Measurements from ENCODE around the gene CERS4. TPM values are rescaled to one million over a fixed set of nuclear protein-coding genes. Genes with fewer than 3 reads are reported as not detected.

Gene CERS4
- total RNA-seq, 1 experiment from 2014 or later = 66.9 TPM

- H3K27me3 Mint-ChIP-seq (ENCODE audit: insufficient read depth, unreplicated experiment) = no peaks in the 10 kb centered on the region
- no peak for TF ChIP-seq CTCF (IDR thresholded peaks at IDR 0.05; ENCODE audit: insufficient read depth in 1 of 2, low read depth in 1 of 2, low read length in 1 of 2, severe bottlenecking in 1 of 2, unreplicated experiment in 1 of 2)
- peaks cover 13% of the 10 kb centered on the region for H3K9me3 ChIP-seq
- no peaks in the 10 kb centered on the region for H3K9me3 Mint-ChIP-seq (ENCODE audit: unreplicated experiment)
- POLR2A ChIA-PET = no interaction called here
- no peak overlapping the region for H3K4me3 Mint-ChIP-seq (ENCODE audit: unreplicated experiment)
- H3K27ac Mint-ChIP-seq (ENCODE audit: unreplicated experiment) = peak overlapping the region; percentile 69
- intact Hi-C loops (cut with micrococcal nuclease; ENCODE audit: unreplicated experiment) = no loop called here
- peaks cover 4% of the 10 kb centered on the region for H3K36me3 ChIP-seq (ENCODE audit: control insufficient read depth, insufficient read depth, low read length)
- no peaks in the 10 kb centered on the region for H3K27me3 ChIP-seq (replicated peaks; ENCODE audit: control insufficient read depth, insufficient read depth, low read length)
- no TSS peak for BruUV-seq (replicated peaks)
- peak; percentile 27 to 54 for DNase-seq
- CTCF ChIA-PET = interaction anchor here (0.7 kb wide), 1 partner anchor 82 kb away, joined by 3 read pairs; no protein-coding TSS in a partner anchor
- H3K4me1 ChIP-seq = peaks cover 11% of the 10 kb centered on the region
- H3K36me3 Mint-ChIP-seq (ENCODE audit: insufficient read depth, unreplicated experiment) = peaks cover 40% of the 10 kb centered on the region
- H3K4me3 ChIP-seq (ENCODE audit: low read depth, low read length) = no peak overlapping the region
- peaks cover 23% of the 10 kb centered on the region for H3K4me1 Mint-ChIP-seq (ENCODE audit: low read depth, unreplicated experiment)
These were observed 31.4 kb downstream of the CERS4 start for GRCh38 chr19:8240274-8241229.

- H3K36me3 ChIP-seq (ENCODE audit: control insufficient read depth, insufficient read depth, low read length) = peaks cover 4% of the 10 kb centered on the region
- no peak overlapping the region for H3K27ac Mint-ChIP-seq (ENCODE audit: unreplicated experiment)
- no peaks in the 10 kb centered on the region for H3K27me3 Mint-ChIP-seq (ENCODE audit: insufficient read depth, unreplicated experiment)
- H3K4me3 Mint-ChIP-seq (ENCODE audit: unreplicated experiment) = no peak overlapping the region
- H3K27me3 ChIP-seq (replicated peaks; ENCODE audit: control insufficient read depth, insufficient read depth, low read length) = no peaks in the 10 kb centered on the region
- H3K9me3 Mint-ChIP-seq (ENCODE audit: unreplicated experiment) = no peaks in the 10 kb centered on the region
- ChIA-PET POLR2A (no interaction called here), CTCF (no interaction called here)
- BruUV-seq (replicated peaks) = no TSS peak
- no peak for DNase-seq
- peaks cover 13% of the 10 kb centered on the region for H3K9me3 ChIP-seq
- peaks cover 45% of the 10 kb centered on the region for H3K36me3 Mint-ChIP-seq (ENCODE audit: insufficient read depth, unreplicated experiment)
- H3K4me1 ChIP-seq = peaks cover 18% of the 10 kb centered on the region
- intact Hi-C loops (cut with micrococcal nuclease; ENCODE audit: unreplicated experiment) = no loop called here
- peaks cover 28% of the 10 kb centered on the region for H3K4me1 Mint-ChIP-seq (ENCODE audit: low read depth, unreplicated experiment)
- TF ChIP-seq CTCF (IDR thresholded peaks at IDR 0.05; ENCODE audit: insufficient read depth in 1 of 2, low read depth in 1 of 2, low read length in 1 of 2, severe bottlenecking in 1 of 2, unreplicated experiment in 1 of 2) = no peak
- H3K4me3 ChIP-seq (ENCODE audit: low read depth, low read length) = no peak overlapping the region
These were observed 32.5 kb downstream of the CERS4 start for GRCh38 chr19:8241646-8242045.

- H3K27me3 ChIP-seq (replicated peaks; ENCODE audit: control insufficient read depth, insufficient read depth, low read length) = no peaks in the 10 kb centered on the region
- TF ChIP-seq CTCF (IDR thresholded peaks at IDR 0.05; ENCODE audit: insufficient read depth in 1 of 2, low read depth in 1 of 2, low read length in 1 of 2, severe bottlenecking in 1 of 2, unreplicated experiment in 1 of 2) = no peak
- H3K4me3 ChIP-seq (ENCODE audit: low read depth, low read length) = no peak overlapping the region
- Mint-ChIP-seq H3K27ac (ENCODE audit: unreplicated experiment) (no peak overlapping the region), H3K4me3 (ENCODE audit: unreplicated experiment) (no peak overlapping the region), H3K9me3 (ENCODE audit: unreplicated experiment) (no peaks in the 10 kb centered on the region), H3K36me3 (ENCODE audit: insufficient read depth, unreplicated experiment) (peaks cover 47% of the 10 kb centered on the region), H3K4me1 (ENCODE audit: low read depth, unreplicated experiment) (peaks cover 31% of the 10 kb centered on the region), H3K27me3 (ENCODE audit: insufficient read depth, unreplicated experiment) (no peaks in the 10 kb centered on the region)
- CTCF ChIA-PET = no interaction called here
- H3K9me3 ChIP-seq = peaks cover 13% of the 10 kb centered on the region
- intact Hi-C loops (cut with micrococcal nuclease; ENCODE audit: unreplicated experiment) = no loop called here
- DNase-seq = no peak
- POLR2A ChIA-PET = no interaction called here
- H3K4me1 ChIP-seq = peaks cover 23% of the 10 kb centered on the region
- peaks cover 4% of the 10 kb centered on the region for H3K36me3 ChIP-seq (ENCODE audit: control insufficient read depth, insufficient read depth, low read length)
- no TSS peak for BruUV-seq (replicated peaks)
These were observed 33.1 kb downstream of the CERS4 start for GRCh38 chr19:8242211-8242821.

Measured in Caco-2 (cell line).